Renal cortex interstitium (tissue), 11 donors: ENCODE measurements around the gene SLX4IP. TPM values are rescaled to one million over a fixed set of nuclear protein-coding genes. Genes with fewer than 3 reads are reported as not detected.
"Not testable (repeated sequence)": the region's sequence is repeated elsewhere in the genome, so short reads cannot be mapped to it uniquely, and the experiment has no call there.

Experiments used
- DNase-seq, 11 donors: peaks; one replicate each; pipeline ENCODE4 v3.0.0-alpha.2; 2013; ENCODE audit warnings: low read depth in 9 of 11, low spot score in 4 of 11; ENCODE audit errors: extremely low read depth in 1 of 11
- polyA plus RNA-seq, 3 donors: library from polyadenylated mRNA; unstranded; fragments of 120-200 nt; gene quantifications; one replicate each; pipeline ENCODE4 v1.2.1, GENCODE V29; 2013; ENCODE audit not compliant: insufficient read length in 3 of 3

Gene SLX4IP
- polyA plus RNA-seq, 3 donors: 6.8 to 10.7 (median 8.3) TPM

DNA sequence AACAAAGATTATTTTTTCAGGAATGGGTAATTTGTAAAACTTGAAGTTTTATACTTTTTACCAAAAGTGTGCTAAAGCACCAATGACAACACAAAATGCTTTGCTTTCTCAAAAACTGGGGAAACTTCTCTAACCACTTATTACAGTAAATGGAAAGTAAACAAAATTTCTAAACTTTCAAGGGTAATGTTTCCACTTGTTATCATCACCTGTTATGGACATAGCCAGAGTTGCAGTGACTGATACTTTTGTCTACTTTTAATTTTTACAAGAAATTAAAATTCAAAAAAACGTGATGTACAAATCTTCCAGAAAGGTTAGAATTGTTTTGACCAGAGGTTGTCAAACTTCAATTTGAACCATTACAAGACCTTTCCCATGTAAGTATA lies 138.8 kb downstream of the SLX4IP start:
- no peak for DNase-seq

GRCh38 chr20:10576411-10577090 lies 141.4 kb downstream of the SLX4IP start:
- DNase-seq: no peak

- no peak for DNase-seq
Measured at GRCh38 chr20:10577648-10578047, 142.5 kb downstream of the SLX4IP start.

GRCh38 chr20:10578607-10579006 lies 143.5 kb downstream of the SLX4IP start:
- DNase-seq: no peak

DNA sequence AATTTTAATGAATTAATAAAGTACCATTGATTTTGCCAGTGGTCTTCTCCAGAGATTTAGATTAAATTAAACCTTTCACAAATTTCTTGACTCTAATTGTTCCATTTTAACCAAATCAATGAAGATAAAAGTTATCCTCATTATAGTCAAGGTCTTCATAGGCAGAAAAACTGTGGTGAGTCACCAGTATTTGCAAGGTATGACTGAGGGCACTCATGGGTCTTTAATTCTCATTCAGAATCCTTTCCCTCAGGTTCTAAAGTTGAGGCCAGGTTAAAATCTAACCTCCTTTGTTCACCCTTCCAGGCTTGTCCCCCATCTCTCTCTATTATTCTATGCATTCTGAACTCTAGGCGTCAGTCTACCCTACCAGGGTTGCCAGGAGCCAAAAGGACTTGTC lies 144.8 kb downstream of the SLX4IP start:
- DNase-seq: no peak

DNA sequence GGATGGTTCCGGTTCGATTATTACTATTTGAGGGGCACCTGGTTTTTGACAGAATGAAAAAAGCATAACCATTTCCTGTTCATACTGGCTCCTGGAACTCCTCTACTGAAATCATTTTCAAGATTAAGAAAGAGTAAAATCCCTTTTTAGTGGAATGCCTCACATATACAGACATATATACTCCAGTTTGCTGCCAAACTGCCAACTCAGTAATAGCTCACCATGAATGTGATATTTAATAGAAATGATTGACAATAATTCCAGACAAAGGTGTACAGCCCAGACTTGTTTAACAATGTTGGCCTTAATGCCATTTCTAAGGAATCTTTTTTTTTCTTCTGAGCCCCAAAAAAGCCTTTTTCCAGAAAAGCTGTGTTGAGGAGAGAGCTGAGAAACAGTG lies 145.6 kb downstream of the SLX4IP start:
- no peak for DNase-seq

DNA sequence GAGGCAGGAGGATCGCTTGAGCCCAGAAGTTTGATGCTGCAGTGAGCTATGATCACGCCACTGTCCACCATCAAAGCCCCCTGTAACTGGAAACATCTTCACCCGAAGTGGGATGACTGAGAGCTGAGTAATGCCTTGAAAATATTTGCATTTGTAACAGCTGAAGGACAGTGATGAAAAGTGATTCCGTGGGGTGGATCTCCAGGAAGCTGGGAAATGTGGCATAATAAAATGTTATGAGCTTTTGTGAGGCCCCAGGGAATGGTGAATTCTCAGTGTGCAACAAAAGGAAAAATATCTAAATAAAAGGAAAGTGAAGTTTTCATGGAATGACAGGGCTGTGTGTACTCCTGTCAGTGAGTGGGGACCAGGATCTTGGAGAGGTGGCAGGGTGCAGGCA lies 146.7 kb downstream of the SLX4IP start:
- no peak for DNase-seq

GRCh38 chr20:10584371-10584770 lies 149.3 kb downstream of the SLX4IP start:
- DNase-seq: no peak

DNA sequence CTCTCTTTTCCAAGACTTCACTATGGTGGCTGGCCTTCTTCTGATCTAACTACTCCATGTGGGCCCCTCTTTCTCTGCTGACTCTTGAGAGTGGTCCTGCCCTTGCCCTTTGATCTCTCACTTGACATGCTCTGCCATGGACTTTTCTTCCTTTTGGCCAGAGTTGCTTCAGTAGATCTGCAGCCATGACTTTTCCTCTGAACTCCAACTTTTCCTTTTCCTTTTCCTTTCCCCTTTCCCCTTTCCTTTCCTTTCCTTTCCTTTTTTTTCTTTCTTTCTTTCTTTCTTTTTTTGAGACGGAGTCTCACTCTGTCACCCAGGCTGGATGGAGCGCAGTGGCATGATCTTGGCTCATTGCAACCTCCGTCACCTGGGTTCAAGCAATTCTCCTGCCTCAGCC lies 150.2 kb downstream of the SLX4IP start:
- no peak for DNase-seq

GRCh38 chr20:10586296-10586695 lies 151.2 kb downstream of the SLX4IP start:
- DNase-seq: no peak

GRCh38 chr20:10590446-10590845 lies 155.3 kb downstream of the SLX4IP start:
- not testable (repeated sequence) for DNase-seq

GRCh38 chr20:10590950-10591671 lies 156.0 kb downstream of the SLX4IP start:
- no peak for DNase-seq

DNA sequence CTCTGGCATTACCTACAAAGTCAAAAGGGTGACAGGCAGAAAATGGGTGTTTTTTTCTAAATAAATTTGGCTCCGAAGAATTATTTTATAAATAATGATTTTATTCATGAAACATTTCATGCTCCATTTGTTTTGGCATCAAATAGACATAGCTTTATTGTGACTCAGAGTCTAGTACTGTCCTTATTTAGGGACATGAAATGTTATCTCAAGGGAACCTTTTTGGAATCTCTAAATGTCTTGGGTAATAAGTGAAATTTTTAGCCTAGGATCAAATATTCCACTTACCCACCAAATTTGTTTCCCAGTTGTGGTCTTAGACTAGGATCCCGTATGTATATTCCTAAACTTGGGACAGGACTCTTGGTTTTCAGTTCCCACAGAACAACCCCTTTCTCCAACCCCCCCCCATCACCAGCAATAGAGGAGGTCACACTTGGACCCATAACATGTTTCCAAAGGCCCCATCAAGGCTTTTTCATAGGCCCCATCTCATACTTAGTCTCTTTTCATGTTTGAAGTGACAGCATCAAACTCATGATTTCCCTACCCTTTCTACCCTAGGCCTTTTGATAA lies 156.9 kb downstream of the SLX4IP start:
- DNase-seq: no peak

- DNase-seq: no peak
Measured at GRCh38 chr20:10594296-10594868, 159.3 kb downstream of the SLX4IP start.

- no peak for DNase-seq
Measured at GRCh38 chr20:10595266-10595665, 160.2 kb downstream of the SLX4IP start.

- no peak for DNase-seq
Measured at GRCh38 chr20:10595985-10596384, 160.9 kb downstream of the SLX4IP start.

DNA sequence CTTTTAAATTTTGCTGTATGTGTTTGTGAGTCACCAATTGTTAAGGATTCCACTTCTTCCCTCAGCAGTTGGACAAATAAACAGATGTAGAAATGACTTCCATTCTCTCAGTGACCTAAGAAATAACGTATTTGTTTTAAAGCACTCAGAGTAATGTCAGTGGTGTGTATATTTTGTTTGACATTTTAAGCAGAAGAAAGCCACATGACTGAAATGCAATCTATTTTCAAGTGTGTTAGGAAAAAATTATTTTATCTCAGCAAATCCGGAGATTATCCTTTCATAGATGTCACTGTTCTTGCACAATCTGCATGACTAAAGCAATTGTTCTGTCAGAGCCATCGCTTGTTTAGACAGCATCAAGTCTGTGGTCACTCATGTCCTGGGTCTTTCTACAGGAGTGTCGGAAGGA lies 161.6 kb downstream of the SLX4IP start:
- DNase-seq: no peak

- no peak for DNase-seq
Measured at GRCh38 chr20:10597637-10598036, 162.5 kb downstream of the SLX4IP start.

DNA sequence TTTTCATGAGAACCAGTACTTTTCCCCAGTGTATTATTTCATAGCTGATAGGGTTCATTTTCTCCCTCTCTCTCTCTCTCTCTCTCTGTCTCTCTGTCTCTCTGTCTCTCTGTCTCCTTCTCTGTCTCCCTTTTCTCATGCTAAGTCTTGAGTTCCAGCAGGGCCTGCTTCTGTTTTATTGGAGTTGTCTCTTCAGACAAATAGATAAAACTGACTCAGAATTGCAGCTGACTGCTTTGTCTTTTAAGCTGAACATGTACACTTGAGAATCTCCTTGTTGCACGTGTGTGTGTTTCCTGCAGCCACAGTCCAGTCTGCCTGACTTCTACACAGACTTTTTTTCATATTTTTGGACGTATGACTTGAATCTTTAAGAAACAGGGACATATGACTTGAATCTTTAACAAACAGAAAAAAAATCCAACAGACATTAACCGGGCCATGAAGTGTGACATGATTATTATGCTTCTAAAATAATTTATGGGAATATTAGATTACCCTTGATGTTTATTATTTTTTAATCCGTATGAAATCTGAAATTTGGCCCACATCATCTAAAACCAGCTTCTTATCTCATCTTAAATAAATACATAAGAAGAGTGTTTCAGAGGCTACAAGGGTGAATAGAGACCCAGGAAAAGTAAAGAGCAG lies 167.2 kb downstream of the SLX4IP start:
- DNase-seq: no peak

- DNase-seq: no peak
Measured at GRCh38 chr20:10603378-10603777, 168.3 kb downstream of the SLX4IP start.
